Measurements from ENCODE around the gene ENOX1. TPM values are rescaled to one million over a fixed set of nuclear protein-coding genes. Genes with fewer than 3 reads are reported as not detected.

The ENOX1 gene
- total and polyA plus RNA-seq, 8 donors, result 0.23 to 2.0 (median 0.94) TPM

DNA sequence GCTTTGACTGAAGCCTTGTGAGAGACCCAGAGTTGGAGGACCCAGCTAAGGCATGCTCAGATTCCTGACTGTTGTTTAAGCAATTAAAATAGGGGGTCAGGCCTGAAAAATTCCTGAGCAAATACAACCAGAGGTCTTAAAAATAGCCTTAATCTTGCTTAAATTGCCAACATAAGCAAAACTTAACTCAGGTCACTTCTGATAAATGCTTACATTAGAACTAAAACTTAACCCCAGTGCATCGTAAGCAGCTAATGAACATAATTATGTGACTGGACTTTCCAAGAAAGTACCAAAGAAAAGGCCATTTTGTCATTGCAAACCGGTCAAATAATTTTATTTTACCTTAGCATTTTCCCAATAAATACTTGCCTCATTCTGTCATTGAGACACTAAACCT lies 294.5 kb downstream of the ENOX1 start:
- H3K27ac ChIP-seq, result no peak overlapping the region
- ATAC-seq (no peak), FAIRE-seq (no peak), DNase-seq (no peak)
- no peaks in the 10 kb centered on the region for H3K27me3 ChIP-seq
- intact Hi-C loops (cut with DNase I), result no loop called here
- no peaks in the 10 kb centered on the region for H3K36me3 ChIP-seq
- no peaks in the 10 kb centered on the region for H3K4me1 ChIP-seq
- no peaks in the 10 kb centered on the region for H3K9me3 ChIP-seq
- no peak for TF ChIP-seq CTCF (IDR thresholded peaks at IDR 0.05)
- H3K4me3 ChIP-seq, result no peak overlapping the region
- 93 to 96% methylated on average over 2 of the region's 2 CpGs for WGBS, 2 donors

DNA sequence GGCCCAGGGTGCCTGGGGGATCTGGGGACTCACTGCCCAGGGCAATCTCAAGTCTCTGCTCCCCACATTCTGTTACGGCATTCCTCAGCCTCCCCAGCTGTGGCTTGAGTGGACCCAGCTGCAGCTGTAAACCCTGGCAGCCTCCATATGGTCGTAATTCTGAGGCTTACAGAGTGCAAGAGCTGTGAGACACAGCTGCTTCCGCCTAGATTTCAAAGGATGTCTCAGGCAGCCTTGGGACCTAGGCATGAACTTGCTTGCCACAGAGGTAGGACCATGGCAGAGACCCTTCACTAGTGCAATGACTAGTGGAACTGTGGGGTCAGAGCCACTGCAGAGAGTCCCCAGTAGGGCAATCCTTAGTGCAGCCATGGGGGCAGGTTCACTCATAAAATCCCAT lies 297.5 kb downstream of the ENOX1 start:
- Histone ChIP-seq H3K9me3 (no peaks in the 10 kb centered on the region), H3K27ac (no peak overlapping the region), H3K4me1 (no peaks in the 10 kb centered on the region), H3K36me3 (no peaks in the 10 kb centered on the region), H3K4me3 (no peak overlapping the region), H3K27me3 (no peaks in the 10 kb centered on the region)
- ATAC-seq, result no peak
- intact Hi-C loops (cut with DNase I), result no loop called here
- no peak for TF ChIP-seq CTCF (IDR thresholded peaks at IDR 0.05)
- no peak for DNase-seq
- 74 to 77% methylated on average over 3 of the region's 3 CpGs for WGBS, 2 donors
- FAIRE-seq, result no peak

DNA sequence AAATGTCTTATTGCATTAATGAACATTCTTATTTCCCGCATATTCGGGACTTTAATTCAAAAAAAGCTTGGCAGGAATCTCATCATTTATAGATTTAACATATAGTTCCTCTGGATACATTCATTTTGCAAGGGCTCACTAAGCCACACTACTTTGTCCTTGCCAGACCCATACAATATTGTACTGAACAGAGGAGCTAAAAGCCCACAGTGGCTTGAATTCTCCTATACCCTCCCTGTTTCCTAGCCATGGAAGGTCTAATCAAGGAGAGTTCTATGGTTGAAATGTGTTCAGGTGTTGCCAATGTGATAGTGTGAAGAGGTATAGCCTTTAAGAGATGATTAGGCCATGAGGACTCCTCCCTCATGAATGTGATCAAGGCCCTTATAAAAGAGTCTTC lies 298.9 kb downstream of the ENOX1 start:
- WGBS, 2 donors, result 89 to 95% methylated on average over 2 of the region's 2 CpGs
- TF ChIP-seq CTCF (IDR thresholded peaks at IDR 0.05), result no peak
- no peak for FAIRE-seq

DNA sequence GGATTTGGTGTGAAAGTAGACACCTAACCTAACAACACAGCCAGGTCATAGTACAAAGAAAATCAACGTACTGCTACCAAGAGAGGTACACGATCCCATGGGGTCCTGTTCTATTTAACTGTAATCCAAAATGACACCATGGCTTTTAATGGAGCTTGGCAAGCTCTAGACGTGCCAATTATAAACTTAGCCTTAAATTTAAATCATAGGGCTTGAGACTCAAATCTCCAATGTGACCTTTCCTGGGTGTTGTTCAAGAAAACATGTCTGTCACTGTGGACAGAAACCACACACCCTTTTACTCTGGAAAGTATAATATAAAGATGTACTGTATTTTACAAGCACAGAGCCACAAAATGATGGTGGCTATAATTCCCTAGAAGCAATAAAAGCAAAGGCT lies 299.3 kb downstream of the ENOX1 start:
- H3K36me3 ChIP-seq, result no peaks in the 10 kb centered on the region
- WGBS, 2 donors, result 64 to 67% methylated on average over 3 of the region's 3 CpGs

More for the DNA sequence above, 298.9 kb downstream of the ENOX1 start:
- no peak for DNase-seq
- no peak overlapping the region for H3K4me3 ChIP-seq
- no peak overlapping the region for H3K27ac ChIP-seq
- H3K27me3 ChIP-seq, result no peaks in the 10 kb centered on the region
- no peak for ATAC-seq
- no peaks in the 10 kb centered on the region for H3K4me1 ChIP-seq
- no peaks in the 10 kb centered on the region for H3K9me3 ChIP-seq
- intact Hi-C loops (cut with DNase I), result no loop called here
- H3K36me3 ChIP-seq, result no peaks in the 10 kb centered on the region

More for the DNA sequence above, 299.3 kb downstream of the ENOX1 start:
- Histone ChIP-seq H3K4me1 (no peaks in the 10 kb centered on the region), H3K9me3 (no peaks in the 10 kb centered on the region), H3K27ac (no peak overlapping the region), H3K27me3 (no peaks in the 10 kb centered on the region), H3K4me3 (no peak overlapping the region)
- FAIRE-seq, result peak; percentile 67
- no peak for DNase-seq
- intact Hi-C loops (cut with DNase I), result no loop called here
- ATAC-seq, result no peak
- TF ChIP-seq CTCF (IDR thresholded peaks at IDR 0.05), result no peak
